Endothelial cell of umbilical vein (primary cell): ENCODE results near the gene SAT2. TPM values are rescaled to one million over a fixed set of nuclear protein-coding genes. Genes with fewer than 3 reads are reported as not detected.
A peak's percentile ranks its signal among the peaks of the same experiment; 100 is the strongest.

Experiments
- BruUV-seq: library from RNA; stranded (reverse); fragments of 400-500 nt; replicated peaks from 2 replicates; lab custom pipeline; 2021; lab: Mats Ljungman, UMichigan
- CTCF ChIA-PET: fragments of 300-600, 350-600 bp; sonication (Branson Sonifier 250); formaldehyde crosslinking; loops from one replicate; lab custom pipeline; 2021; ENCODE audit warnings: antibody characterized with exemption, inconsistent platforms; lab: Charles Lee
- POLR2A ChIA-PET: fragments of 300-600, 350-600 bp; sonication (Branson Sonifier 250); formaldehyde crosslinking; loops from one replicate; lab custom pipeline; 2021; ENCODE audit warnings: antibody characterized with exemption, inconsistent platforms; lab: Charles Lee
- DNase-seq: peaks from one replicate; pipeline ENCODE4 v3.0.0-alpha.2; 2011; ENCODE audit warnings: low read depth, low spot score
- FAIRE-seq: peaks from 2 replicates; lab custom pipeline; 2011; peaks lifted over from hg19 to GRCh38; lab: Jason Lieb, UNC
- H2AFZ ChIP-seq: 2 replicates; pipeline ENCODE4 v1.6.0; 2012; ENCODE audit warnings: low read depth, low read length, control low read depth, inconsistent platforms
- H3K27ac ChIP-seq: 2 replicates; pipeline ENCODE4 v1.5.1; 2011; ENCODE audit warnings: low read depth, mild to moderate bottlenecking, control low read depth, low read length, moderate library complexity; ENCODE audit not compliant: insufficient read depth
- H3K27me3 ChIP-seq, 2 experiments: 2 replicates each; pipeline versions ENCODE4 v1.6.0 to v1.6.1; 2011; ENCODE audit warnings: low read length in 2 of 2, mixed read lengths in 1 of 2; ENCODE audit not compliant: control insufficient read depth in 2 of 2, insufficient read depth in 2 of 2
- H3K36me3 ChIP-seq, 2 experiments: 2 replicates in 1 of 2; 3 replicates in 1 of 2; pipeline ENCODE4 v1.5.1; 2011; ENCODE audit warnings: low read length in 2 of 2, mild to moderate bottlenecking in 1 of 2, moderate library complexity in 1 of 2; ENCODE audit not compliant: control insufficient read depth in 2 of 2, insufficient read depth in 2 of 2; ENCODE audit errors: extremely low read depth in 1 of 2
- H3K4me1 ChIP-seq: 3 replicates; pipeline ENCODE4 v1.5.1; 2011; ENCODE audit warnings: mild to moderate bottlenecking, low read length; ENCODE audit not compliant: control insufficient read depth, insufficient read depth; ENCODE audit errors: extremely low read depth
- H3K4me2 ChIP-seq: 2 replicates; pipeline ENCODE4 v1.6.1; 2011; ENCODE audit warnings: low read length, control low read depth, mixed read lengths; ENCODE audit not compliant: insufficient read depth
- H3K4me3 ChIP-seq, 3 experiments: fragments of 200-600 bp in 1 of 3; sonication (generic), shearing (Covaris generic) in 1 of 3; replicated peaks in 1 of 3; 2 replicates each; pipeline ENCODE4 v1.5.1; 2011 to 2016; ENCODE audit warnings: control low read depth in 3 of 3, low read length in 3 of 3, mild to moderate bottlenecking in 2 of 3, inconsistent platforms in 1 of 3, low read depth in 1 of 3, moderate library complexity in 1 of 3; ENCODE audit not compliant: insufficient read depth in 1 of 3
- H3K79me2 ChIP-seq: 2 replicates; pipeline ENCODE4 v1.6.0; 2012; ENCODE audit warnings: low read length, inconsistent platforms; ENCODE audit not compliant: control insufficient read depth, insufficient read depth
- H3K9ac ChIP-seq: replicated peaks from 2 replicates; pipeline ENCODE3; 2011; ENCODE audit warnings: low read length, control low read depth; ENCODE audit not compliant: insufficient read depth; ENCODE audit errors: extremely low read depth
- H3K9me1 ChIP-seq: replicated peaks from 3 replicates; pipeline ENCODE4 v1.6.0; 2011; ENCODE audit warnings: mild to moderate bottlenecking, low read length; ENCODE audit not compliant: control insufficient read depth, insufficient read depth; ENCODE audit errors: extremely low read depth
- H3K9me3 ChIP-seq: replicated peaks from 2 replicates; pipeline ENCODE4 v1.5.1; 2012; ENCODE audit warnings: low read length, inconsistent platforms; ENCODE audit not compliant: control insufficient read depth, insufficient read depth
- H4K20me1 ChIP-seq: replicated peaks from 2 replicates; pipeline ENCODE3; 2011; ENCODE audit warnings: mild to moderate bottlenecking, low read length; ENCODE audit not compliant: control insufficient read depth, insufficient read depth; ENCODE audit errors: extremely low read depth
- CTCF ChIP-seq, 2 donors: IDR thresholded peaks; 1 replicate in 1 of 2; 2 replicates in 1 of 2; pipeline ENCODE4 v1.5.1; 2011; ENCODE audit warnings: low read length in 2 of 2, mild to moderate bottlenecking in 2 of 2, moderate library complexity in 2 of 2, control low read depth in 1 of 2, inconsistent platforms in 1 of 2, low read depth in 1 of 2; ENCODE audit not compliant: insufficient read depth in 1 of 2; ENCODE audit errors: extremely low read depth in 1 of 2
- EZH2 ChIP-seq: IDR thresholded peaks from 2 replicates; pipeline ENCODE4 v1.6.1; 2012; ENCODE audit warnings: borderline replicate concordance, low read depth, mild to moderate bottlenecking, moderate library complexity, low read length, inconsistent platforms; ENCODE audit not compliant: severe bottlenecking
- FOS ChIP-seq: IDR thresholded peaks from 2 replicates; pipeline ENCODE4 v1.6.1; 2011; ENCODE audit warnings: mild to moderate bottlenecking, low read length, moderate library complexity, borderline replicate concordance; ENCODE audit not compliant: insufficient read depth
- GATA2 ChIP-seq: IDR thresholded peaks from 2 replicates; pipeline ENCODE4 v1.7.0; 2011; ENCODE audit warnings: low read depth, mild to moderate bottlenecking, moderate library complexity, mixed read lengths, low read length; ENCODE audit not compliant: insufficient read length, insufficient read depth
- JUN ChIP-seq: IDR thresholded peaks from 2 replicates; pipeline ENCODE4 v1.6.1; 2011; ENCODE audit warnings: borderline replicate concordance, low read depth; ENCODE audit not compliant: insufficient read length, insufficient read depth
- MAX ChIP-seq: IDR thresholded peaks from 2 replicates; pipeline ENCODE4 v1.6.1; 2011; ENCODE audit not compliant: insufficient read depth, insufficient read length
- MYC ChIP-seq: IDR thresholded peaks from one replicate; pipeline ENCODE4 v1.6.1; 2011; ENCODE audit warnings: mild to moderate bottlenecking, low read depth, low read length
- POLR2A ChIP-seq: IDR thresholded peaks from 2 replicates; pipeline ENCODE4 v1.6.1; 2012; ENCODE audit warnings: low read depth, mild to moderate bottlenecking, control low read depth, low read length
- POLR2AphosphoS5 ChIP-seq: IDR thresholded peaks from 2 replicates; pipeline ENCODE4 v1.6.1; 2012; ENCODE audit warnings: low read depth, mild to moderate bottlenecking, control low read depth, low read length, moderate library complexity; ENCODE audit not compliant: insufficient read depth
- dilution Hi-C: fragments of 300-500 bp; cut with MboI; formaldehyde crosslinking; loops from one replicate; pipeline ENCODE4 v1.15.0; 2019; ENCODE audit warnings: low sequenced_read_pairs; ENCODE audit not compliant: extremely low pct_ligation_motif_present
- intact Hi-C: fragments of 100-400 bp; cut with micrococcal nuclease; formaldehyde crosslinking; loops from one replicate; pipeline ENCODE4 v1.10.0; 2022
- polyA plus RNA-seq, 4 experiments: library from polyadenylated mRNA; depleted of rRNA in 3 of 4; stranded (reverse) in 3 of 4; unstranded in 1 of 4; fragments of >200 nt; gene quantifications; 2 replicates each; pipeline versions ENCODE4 v1.2.1 to v1.2.3, GENCODE V29; 2011 to 2012; ENCODE audit warnings: missing spikeins in 1 of 4
- total RNA-seq: library from RNA; stranded (reverse); gene quantifications from 2 replicates; pipeline ENCODE4 v1.2.3, GENCODE V29; 2021

The SAT2 gene
- total and polyA plus RNA-seq, 2 donors (not counting 3 experiments of a cell fraction or from before 2014, with no cell fraction given) = 38.0 to 51.8 TPM

GRCh38 chr17:7611635-7612293 is 15.9 kb downstream of the SAT2 start:
- H3K4me1 ChIP-seq = peaks cover 24% of the 10 kb centered on the region
- H3K9ac ChIP-seq = no peak overlapping the region
- dilution Hi-C loops = no loop called here
- peaks cover 52% of the 10 kb centered on the region for H3K79me2 ChIP-seq
- H3K27me3 ChIP-seq = no peaks in the 10 kb centered on the region
- H3K4me2 ChIP-seq = peak overlapping the region; percentile 31
- H3K36me3 ChIP-seq = no peaks in the 10 kb centered on the region
- no TSS peak for BruUV-seq
- DNase-seq (no peak), FAIRE-seq (no peak)
- H3K9me1 ChIP-seq = no peaks in the 10 kb centered on the region
- no peak overlapping the region for H3K27ac ChIP-seq
- H2AFZ ChIP-seq = no peak overlapping the region
- TF ChIP-seq MYC (no peak), EZH2 (no peak), FOS (no peak), POLR2AphosphoS5 (no peak), GATA2 (no peak), POLR2A (no peak), MAX (no peak), JUN (no peak), CTCF (IDR thresholded peaks at IDR 0.05; ENCODE audit: extremely low read depth in 1 of 2, insufficient read depth in 1 of 2, low read depth in 1 of 2, low read length in 2 of 2) (no peak)
- intact Hi-C loops = loop anchor here (10.0 kb wide), 1 partner anchor 233 kb away; no protein-coding TSS in a partner anchor
- ChIA-PET CTCF (interaction anchor here (0.9 to 1.2 kb wide), 2 partner anchors 11 to 76 kb away, joined by 3 to 5 read pairs; partner anchors contain the start of gene TP53), POLR2A (no interaction called here)
- H4K20me1 ChIP-seq = peaks cover 3% of the 10 kb centered on the region
- no peak overlapping the region for H3K4me3 ChIP-seq
- H3K9me3 ChIP-seq = no peaks in the 10 kb centered on the region
